CD4-positive, alpha-beta T cell treated with Interleukin-21 for 1 hour (primary cell): ENCODE results near the gene WSCD2.

ENCODE experiments used
- DNase-seq: peaks from one replicate; pipeline ENCODE4 v3.0.0-alpha.2; 2020

The WSCD2 gene

GRCh38 chr12:108109504-108109903, 19.6 kb upstream of the WSCD2 start:
- DNase-seq, result no peak

- DNase-seq, result no peak
These were observed 19.1 kb upstream of the WSCD2 start for GRCh38 chr12:108109954-108110353.

GRCh38 chr12:108110844-108111243, 18.2 kb upstream of the WSCD2 start:
- no peak for DNase-seq

- DNase-seq, result no peak
These were observed 16.1 kb upstream of the WSCD2 start for GRCh38 chr12:108112832-108113556.

- no peak for DNase-seq
These were observed 13.7 kb upstream of the WSCD2 start for GRCh38 chr12:108115123-108116121.

GRCh38 chr12:108116254-108116653, 12.8 kb upstream of the WSCD2 start:
- DNase-seq, result no peak

GRCh38 chr12:108116699-108117098, 12.4 kb upstream of the WSCD2 start:
- DNase-seq, result no peak

- DNase-seq, result no peak
These were observed 11.8 kb upstream of the WSCD2 start for GRCh38 chr12:108117163-108117849.

- DNase-seq, result no peak
These were observed 11.2 kb upstream of the WSCD2 start for GRCh38 chr12:108117902-108118301.

GRCh38 chr12:108119126-108119973, 9.7 kb upstream of the WSCD2 start:
- peak; percentile 1 for DNase-seq

GRCh38 chr12:108119974-108120862, 8.9 kb upstream of the WSCD2 start:
- DNase-seq, result no peak

- DNase-seq, result no peak
These were observed 8.3 kb upstream of the WSCD2 start for GRCh38 chr12:108120863-108121165.

GRCh38 chr12:108121320-108121719, 7.8 kb upstream of the WSCD2 start:
- no peak for DNase-seq

GRCh38 chr12:108121728-108122471, 7.2 kb upstream of the WSCD2 start:
- DNase-seq, result no peak

GRCh38 chr12:108122644-108123043, 6.4 kb upstream of the WSCD2 start:
- DNase-seq, result no peak

GRCh38 chr12:108123402-108123801, 5.7 kb upstream of the WSCD2 start:
- no peak for DNase-seq

- no peak for DNase-seq
These were observed 4.0 kb upstream of the WSCD2 start for GRCh38 chr12:108125073-108125472.

- DNase-seq, result no peak
These were observed 2.9 kb upstream of the WSCD2 start for GRCh38 chr12:108126212-108126611.

GRCh38 chr12:108126990-108127501, 2.0 kb upstream of the WSCD2 start:
- DNase-seq, result no peak

GRCh38 chr12:108127654-108128053, 1.4 kb upstream of the WSCD2 start:
- DNase-seq, result no peak
